Liver (tissue), 9 donors: Measurements from ENCODE around the gene S100A4. TPM values are rescaled to one million over a fixed set of nuclear protein-coding genes. Genes with fewer than 3 reads are reported as not detected.

ENCODE experiments used
- DNase-seq: peaks from one replicate; pipeline ENCODE4 v3.0.0-alpha.2; 2017; ENCODE audit warnings: low spot score
- H3K27ac ChIP-seq, 2 donors: one replicate each; pipeline ENCODE4 v1.7.0; 2013; ENCODE audit warnings: inconsistent platforms in 2 of 2, low read length in 2 of 2, control low read depth in 1 of 2, low read depth in 1 of 2, mild to moderate bottlenecking in 1 of 2
- H3K27me3 ChIP-seq, 4 donors: one replicate each; pipeline versions ENCODE4 v1.6.1 to v1.7.0; 2013; ENCODE audit warnings: low read length in 3 of 4, inconsistent platforms in 1 of 4, mild to moderate bottlenecking in 1 of 4, moderate library complexity in 1 of 4; ENCODE audit not compliant: control insufficient read depth in 4 of 4, insufficient read depth in 4 of 4
- H3K36me3 ChIP-seq, 4 donors: one replicate each; pipeline versions ENCODE4 v1.6.1 to v1.7.0; 2013; ENCODE audit warnings: low read length in 3 of 4, mild to moderate bottlenecking in 3 of 4, low read depth in 1 of 4, moderate library complexity in 1 of 4; ENCODE audit not compliant: control insufficient read depth in 4 of 4, insufficient read depth in 3 of 4
- H3K4me1 ChIP-seq, 4 donors: one replicate each; pipeline versions ENCODE4 v1.6.1 to v1.7.0; 2013; ENCODE audit warnings: low read length in 3 of 4, mild to moderate bottlenecking in 3 of 4, moderate library complexity in 1 of 4; ENCODE audit not compliant: control insufficient read depth in 4 of 4, insufficient read depth in 4 of 4
- H3K4me3 ChIP-seq, 3 donors: one replicate each; pipeline versions ENCODE4 v1.6.1 to v1.7.0; 2013; ENCODE audit warnings: low read length in 3 of 3, control low read depth in 1 of 3, low read depth in 1 of 3, mild to moderate bottlenecking in 1 of 3
- H3K9ac ChIP-seq, 2 donors: one replicate each; pipeline ENCODE4 v1.7.0; 2013; ENCODE audit warnings: low read length in 2 of 2, mild to moderate bottlenecking in 2 of 2, moderate library complexity in 2 of 2, control low read depth in 1 of 2, low read depth in 1 of 2
- H3K9me3 ChIP-seq, 4 donors: one replicate each; pipeline versions ENCODE4 v1.6.1 to v1.7.0; 2013; ENCODE audit warnings: low read length in 3 of 4; ENCODE audit not compliant: control insufficient read depth in 4 of 4
- FOXA1 ChIP-seq: IDR thresholded peaks from 2 replicates; pipeline ENCODE4 v1.6.1; 2016; ENCODE audit warnings: antibody characterized with exemption
- FOXA2 ChIP-seq: IDR thresholded peaks from 2 replicates; pipeline ENCODE4 v1.6.1; 2016; ENCODE audit warnings: antibody characterized with exemption
- GABPA ChIP-seq, 2 donors: IDR thresholded peaks in 1 of 2; conservative IDR thresholded peaks in 1 of 2; 2 replicates each; pipeline ENCODE4 v1.6.1; 2016; ENCODE audit warnings: antibody characterized with exemption in 2 of 2, mild to moderate bottlenecking in 1 of 2, moderate library complexity in 1 of 2
- HNF4A ChIP-seq, 2 donors: conservative IDR thresholded peaks; 2 replicates each; pipeline ENCODE4 v1.6.1; 2016; ENCODE audit warnings: antibody characterized with exemption in 2 of 2, mild to moderate bottlenecking in 2 of 2
- JUND ChIP-seq, 2 donors: IDR thresholded peaks; 2 replicates each; pipeline ENCODE4 v1.6.1; 2016; ENCODE audit warnings: antibody characterized with exemption in 2 of 2
- RAD21 ChIP-seq, 2 donors: IDR thresholded peaks; 2 replicates each; pipeline ENCODE4 v1.6.1; 2016; ENCODE audit warnings: antibody characterized with exemption in 2 of 2, mild to moderate bottlenecking in 2 of 2
- RXRA ChIP-seq, 2 donors: IDR thresholded peaks; 2 replicates each; pipeline ENCODE4 v1.6.1; 2017 to 2018; ENCODE audit warnings: antibody characterized with exemption in 2 of 2, mild to moderate bottlenecking in 1 of 2
- SP1 ChIP-seq: IDR thresholded peaks from 2 replicates; pipeline ENCODE4 v1.6.1; 2018; ENCODE audit warnings: antibody characterized with exemption, mild to moderate bottlenecking
- TAF1 ChIP-seq: conservative IDR thresholded peaks from 2 replicates; pipeline ENCODE4 v1.6.1; 2016; ENCODE audit warnings: antibody characterized with exemption, mild to moderate bottlenecking
- YY1 ChIP-seq: IDR thresholded peaks from 2 replicates; pipeline ENCODE4 v1.6.1; 2016; ENCODE audit warnings: antibody characterized with exemption, mild to moderate bottlenecking
- WGBS: extraction: QIAGEN DNeasy Blood & Tissue Kit; methylation state at CpG from one replicate; pipeline ENCODE4 v1.1.7; 2013; 5-methylcytosine and 5-hydroxymethylcytosine counted together
- polyA plus RNA-seq, 2 donors: library from polyadenylated mRNA; stranded (reverse) in 1 of 2; unstranded in 1 of 2; fragments of 200-250 nt in 1 of 2; fragments of >200 nt in 1 of 2; fragmentation: Nextera tagmentation in 1 of 2; extraction: Ambion mirVana in 1 of 2; gene quantifications; one replicate each; pipeline versions ENCODE4 v1.2.1 to v1.2.3, GENCODE V29; 2013 to 2015
- total RNA-seq, 2 donors: library from RNA; depleted of rRNA; stranded (reverse); fragments of >200 nt; gene quantifications; one replicate each; pipeline ENCODE4 v1.2.3, GENCODE V29; 2014
- TF ChIP-seq, protein P1 (sequence below): IDR thresholded peaks from 2 replicates; pipeline ENCODE4 v1.6.1; 2016; ENCODE audit warnings: antibody characterized with exemption, mild to moderate bottlenecking
- TF ChIP-seq, protein P2 (sequence below): IDR thresholded peaks from 2 replicates; pipeline ENCODE4 v1.6.1; 2016; ENCODE audit warnings: antibody characterized with exemption
- TF ChIP-seq, protein P3 (sequence below): IDR thresholded peaks from 2 replicates; pipeline ENCODE4 v1.6.1; 2016; ENCODE audit warnings: antibody characterized with exemption
- donor health status: healthy.
- donor health status: healthy.
- donor health status: healthy.
- donor health status: healthy.
- donor health status: healthy.

The S100A4 gene
- total and polyA plus RNA-seq, 4 donors, result 4.8 to 69.8 (median 16.7) TPM

DNA sequence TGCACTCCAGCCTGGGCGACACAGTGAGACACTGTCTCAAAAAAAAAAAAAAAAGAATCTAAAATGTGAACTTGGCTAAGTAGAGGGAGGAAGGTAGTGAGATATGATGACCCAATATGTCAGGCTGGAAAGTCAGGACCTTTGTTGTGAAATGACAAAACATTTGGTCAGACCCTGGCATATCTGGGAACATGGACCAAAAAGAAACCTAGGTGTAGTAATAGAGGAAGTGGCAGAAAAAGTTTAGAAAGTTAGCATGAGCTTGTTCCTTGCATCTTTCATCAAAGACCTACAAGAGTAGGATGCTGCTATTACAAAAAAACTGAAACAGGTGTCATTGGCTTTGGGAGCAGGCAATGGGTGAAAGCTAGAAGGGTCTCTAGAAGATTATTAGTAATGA is 10.7 kb upstream of the S100A4 start:
- WGBS, result 90% methylated on average over 1 of the region's 1 CpG

DNA sequence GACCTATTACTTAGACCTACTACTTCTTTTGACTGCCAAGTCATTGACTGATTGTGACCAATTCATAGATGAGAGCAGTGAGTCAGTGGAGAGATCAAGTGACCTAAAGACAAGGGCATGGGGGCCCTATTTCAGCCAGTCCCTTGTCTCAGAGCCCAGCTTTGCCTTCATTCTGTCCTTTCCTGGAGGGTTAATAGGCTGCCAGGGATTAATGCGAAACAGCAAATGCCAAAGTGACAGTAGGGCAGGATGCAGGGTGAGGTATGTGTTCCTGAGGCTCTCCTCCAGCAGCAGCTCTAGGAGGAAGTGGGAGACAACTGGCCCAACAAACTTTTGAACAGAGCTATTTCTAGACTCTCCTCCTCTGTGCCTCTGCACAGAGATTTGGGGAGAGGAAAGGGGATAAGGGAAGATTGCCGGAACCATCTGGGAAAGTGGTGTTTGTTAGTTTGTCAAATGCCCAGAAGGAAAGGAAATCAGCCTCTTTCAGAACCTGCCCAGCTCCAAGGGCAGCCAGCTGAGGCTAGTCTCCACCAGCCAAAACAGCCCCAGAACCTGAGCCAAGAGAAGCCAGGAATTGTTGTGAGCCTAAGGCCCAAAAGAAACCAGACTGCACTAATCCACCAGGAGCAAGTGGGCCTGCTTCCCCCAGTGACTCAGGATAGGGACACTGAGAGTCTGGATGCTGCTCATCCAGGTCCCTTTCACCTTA is 8.4 kb upstream of the S100A4 start:
- WGBS, result 85% methylated on average over 2 of the region's 2 CpGs
- no peak for DNase-seq
- H3K9ac ChIP-seq, result no peak overlapping the region
- H3K36me3 ChIP-seq, result no peaks in the 10 kb centered on the region
- H3K4me1 ChIP-seq, result no peaks in the 10 kb centered on the region
- no peak overlapping the region for H3K4me3 ChIP-seq
- no peaks in the 10 kb centered on the region for H3K9me3 ChIP-seq
- TF ChIP-seq, protein P1, sequence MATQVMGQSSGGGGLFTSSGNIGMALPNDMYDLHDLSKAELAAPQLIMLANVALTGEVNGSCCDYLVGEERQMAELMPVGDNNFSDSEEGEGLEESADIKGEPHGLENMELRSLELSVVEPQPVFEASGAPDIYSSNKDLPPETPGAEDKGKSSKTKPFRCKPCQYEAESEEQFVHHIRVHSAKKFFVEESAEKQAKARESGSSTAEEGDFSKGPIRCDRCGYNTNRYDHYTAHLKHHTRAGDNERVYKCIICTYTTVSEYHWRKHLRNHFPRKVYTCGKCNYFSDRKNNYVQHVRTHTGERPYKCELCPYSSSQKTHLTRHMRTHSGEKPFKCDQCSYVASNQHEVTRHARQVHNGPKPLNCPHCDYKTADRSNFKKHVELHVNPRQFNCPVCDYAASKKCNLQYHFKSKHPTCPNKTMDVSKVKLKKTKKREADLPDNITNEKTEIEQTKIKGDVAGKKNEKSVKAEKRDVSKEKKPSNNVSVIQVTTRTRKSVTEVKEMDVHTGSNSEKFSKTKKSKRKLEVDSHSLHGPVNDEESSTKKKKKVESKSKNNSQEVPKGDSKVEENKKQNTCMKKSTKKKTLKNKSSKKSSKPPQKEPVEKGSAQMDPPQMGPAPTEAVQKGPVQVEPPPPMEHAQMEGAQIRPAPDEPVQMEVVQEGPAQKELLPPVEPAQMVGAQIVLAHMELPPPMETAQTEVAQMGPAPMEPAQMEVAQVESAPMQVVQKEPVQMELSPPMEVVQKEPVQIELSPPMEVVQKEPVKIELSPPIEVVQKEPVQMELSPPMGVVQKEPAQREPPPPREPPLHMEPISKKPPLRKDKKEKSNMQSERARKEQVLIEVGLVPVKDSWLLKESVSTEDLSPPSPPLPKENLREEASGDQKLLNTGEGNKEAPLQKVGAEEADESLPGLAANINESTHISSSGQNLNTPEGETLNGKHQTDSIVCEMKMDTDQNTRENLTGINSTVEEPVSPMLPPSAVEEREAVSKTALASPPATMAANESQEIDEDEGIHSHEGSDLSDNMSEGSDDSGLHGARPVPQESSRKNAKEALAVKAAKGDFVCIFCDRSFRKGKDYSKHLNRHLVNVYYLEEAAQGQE, result no peak
- H3K27ac ChIP-seq, result peak overlapping the region in 1 of 2 donors; percentile 16
- H3K27me3 ChIP-seq, result no peaks in the 10 kb centered on the region

More for the DNA sequence above, 10.7 kb upstream of the S100A4 start:
- Histone ChIP-seq H3K27me3 (no peaks in the 10 kb centered on the region), H3K4me3 (no peak overlapping the region), H3K27ac (no peak overlapping the region), H3K36me3 (no peaks in the 10 kb centered on the region), H3K4me1 (no peaks in the 10 kb centered on the region), H3K9me3 (no peaks in the 10 kb centered on the region), H3K9ac (no peak overlapping the region)
- TF ChIP-seq RAD21 (IDR thresholded peaks at IDR 0.05) (no peak), HNF4A (conservative IDR thresholded peaks at IDR 0.05) (no peak), YY1 (no peak), TAF1 (no peak)
- DNase-seq, result no peak

DNA sequence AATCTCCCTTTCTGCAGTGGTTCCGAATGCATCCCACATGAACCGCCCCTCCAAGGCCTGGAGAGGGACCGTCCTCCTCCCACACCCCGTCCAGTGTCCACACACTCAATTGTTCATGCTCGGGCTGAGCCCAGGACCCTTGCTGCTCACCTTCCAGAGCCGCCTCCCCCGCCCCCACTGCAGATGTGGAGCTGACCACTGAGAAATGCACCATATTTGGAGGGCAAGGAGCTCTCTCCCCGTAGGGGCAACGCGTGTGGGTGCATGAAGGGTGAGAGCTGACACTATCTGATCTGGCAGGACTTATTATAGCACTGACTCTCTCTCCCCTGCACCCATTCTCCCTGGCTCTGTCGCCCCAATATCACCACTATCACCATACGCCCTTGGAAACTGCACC is 7.5 kb upstream of the S100A4 start:
- no peak for DNase-seq
- H3K27ac ChIP-seq, result no peak overlapping the region

More for the DNA sequence above, 7.5 kb upstream of the S100A4 start:
- Histone ChIP-seq H3K36me3 (no peaks in the 10 kb centered on the region), H3K9me3 (no peaks in the 10 kb centered on the region), H3K4me1 (no peaks in the 10 kb centered on the region), H3K27me3 (no peaks in the 10 kb centered on the region), H3K4me3 (no peak overlapping the region), H3K9ac (no peak overlapping the region)
- WGBS, result 90% methylated on average over 12 of the region's 12 CpGs
- TF ChIP-seq GABPA (IDR thresholded peaks at IDR 0.05 in 1 of 2, conservative IDR thresholded peaks at IDR 0.05 in 1 of 2) (no peak), RAD21 (IDR thresholded peaks at IDR 0.05) (no peak), SP1 (no peak), HNF4A (conservative IDR thresholded peaks at IDR 0.05) (no peak), RXRA (IDR thresholded peaks at IDR 0.05) (no peak), FOXA1 (no peak), JUND (IDR thresholded peaks at IDR 0.05) (no peak), YY1 (no peak), FOXA2 (no peak), TAF1 (no peak)
- TF ChIP-seq, protein P1, result no peak
- TF ChIP-seq, protein P2, sequence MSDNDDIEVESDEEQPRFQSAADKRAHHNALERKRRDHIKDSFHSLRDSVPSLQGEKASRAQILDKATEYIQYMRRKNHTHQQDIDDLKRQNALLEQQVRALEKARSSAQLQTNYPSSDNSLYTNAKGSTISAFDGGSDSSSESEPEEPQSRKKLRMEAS, result no peak
- TF ChIP-seq, protein P3, sequence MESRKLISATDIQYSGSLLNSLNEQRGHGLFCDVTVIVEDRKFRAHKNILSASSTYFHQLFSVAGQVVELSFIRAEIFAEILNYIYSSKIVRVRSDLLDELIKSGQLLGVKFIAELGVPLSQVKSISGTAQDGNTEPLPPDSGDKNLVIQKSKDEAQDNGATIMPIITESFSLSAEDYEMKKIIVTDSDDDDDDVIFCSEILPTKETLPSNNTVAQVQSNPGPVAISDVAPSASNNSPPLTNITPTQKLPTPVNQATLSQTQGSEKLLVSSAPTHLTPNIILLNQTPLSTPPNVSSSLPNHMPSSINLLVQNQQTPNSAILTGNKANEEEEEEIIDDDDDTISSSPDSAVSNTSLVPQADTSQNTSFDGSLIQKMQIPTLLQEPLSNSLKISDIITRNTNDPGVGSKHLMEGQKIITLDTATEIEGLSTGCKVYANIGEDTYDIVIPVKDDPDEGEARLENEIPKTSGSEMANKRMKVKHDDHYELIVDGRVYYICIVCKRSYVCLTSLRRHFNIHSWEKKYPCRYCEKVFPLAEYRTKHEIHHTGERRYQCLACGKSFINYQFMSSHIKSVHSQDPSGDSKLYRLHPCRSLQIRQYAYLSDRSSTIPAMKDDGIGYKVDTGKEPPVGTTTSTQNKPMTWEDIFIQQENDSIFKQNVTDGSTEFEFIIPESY, result no peak
